Hypothalamus (tissue), 51 donors: ENCODE data around the gene THNSL1.

ENCODE experiments used
- DNase-seq, 51 donors: peaks; one replicate each; lab custom pipeline; 2025; lab: John Stamatoyannopoulos, UW

The THNSL1 gene

DNA sequence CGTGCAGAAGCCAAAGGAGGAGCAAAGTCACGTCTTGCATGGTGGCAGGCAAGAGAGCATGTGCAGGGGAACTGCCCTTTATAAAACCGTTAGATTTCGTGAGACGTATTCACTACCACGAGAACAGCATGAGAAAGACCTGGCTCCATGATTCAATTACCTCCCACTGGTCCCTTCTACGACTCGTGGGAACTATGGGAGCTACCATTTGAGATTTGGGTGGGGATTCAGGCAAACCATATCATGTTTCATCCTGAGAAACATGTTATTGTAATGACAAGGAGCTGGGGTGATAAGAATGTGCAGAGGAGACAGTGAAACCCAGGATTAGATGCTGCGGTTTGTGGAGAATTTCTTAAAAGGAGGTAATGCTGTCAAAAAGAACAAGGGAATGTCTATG is 34.0 kb downstream of the THNSL1 start:
- no peak for DNase-seq

DNA sequence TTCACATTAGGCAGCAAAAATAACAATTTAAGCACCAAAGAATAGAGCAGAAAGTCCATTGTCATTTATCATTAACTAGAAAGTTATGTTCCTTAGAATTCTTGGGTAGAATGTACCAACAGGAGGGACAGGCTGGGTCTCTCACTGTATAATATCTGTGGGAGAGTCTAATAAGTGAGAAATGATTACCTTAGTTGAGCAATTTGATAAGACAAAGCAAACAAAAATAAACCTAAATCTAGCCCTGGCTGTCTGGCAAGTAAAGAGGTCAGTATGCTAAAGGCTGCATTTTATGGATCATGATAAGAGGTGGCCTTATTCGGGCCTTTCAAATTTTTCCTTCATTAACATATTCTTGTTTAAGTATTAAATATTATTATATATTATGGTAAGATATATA is 35.6 kb downstream of the THNSL1 start:
- no peak for DNase-seq

DNA sequence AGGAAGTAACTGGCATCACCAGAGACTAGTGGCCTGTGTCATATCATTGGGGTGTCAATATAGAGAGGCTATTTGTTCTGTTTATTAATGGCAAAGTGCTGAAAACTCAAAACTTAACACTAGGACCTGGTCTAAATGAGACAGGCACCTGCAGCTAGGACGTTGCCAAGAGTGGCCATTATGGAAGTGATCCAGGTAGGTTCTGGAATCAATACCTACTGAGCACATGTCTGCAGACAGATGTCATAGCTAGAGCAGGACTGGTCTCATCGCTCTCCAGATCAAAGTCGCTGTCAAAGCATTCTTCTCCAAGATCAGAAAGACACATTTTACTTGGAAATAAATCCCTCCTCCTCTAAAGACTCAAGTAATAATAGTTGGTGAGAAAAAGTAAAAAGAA is 40.3 kb downstream of the THNSL1 start:
- no peak for DNase-seq

DNA sequence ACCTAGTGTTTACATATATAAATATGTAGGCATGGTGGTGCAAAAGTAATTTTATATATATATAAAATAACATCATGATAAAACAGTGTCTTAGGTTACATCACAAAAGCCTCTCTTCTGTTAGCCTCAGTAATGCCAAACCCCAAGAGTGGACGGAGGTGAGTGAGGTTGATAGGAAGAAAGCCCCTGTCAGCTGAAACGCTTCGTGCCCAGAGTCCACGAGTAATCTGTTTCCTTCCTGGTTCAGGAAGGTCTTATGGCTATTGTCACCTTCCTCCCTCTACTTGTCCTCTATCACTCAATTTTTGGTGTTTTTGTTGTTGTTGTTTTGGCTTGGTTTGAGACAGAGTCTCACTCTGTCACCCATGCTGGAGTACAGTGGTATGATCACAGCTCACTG is 41.5 kb downstream of the THNSL1 start:
- DNase-seq = no peak

DNA sequence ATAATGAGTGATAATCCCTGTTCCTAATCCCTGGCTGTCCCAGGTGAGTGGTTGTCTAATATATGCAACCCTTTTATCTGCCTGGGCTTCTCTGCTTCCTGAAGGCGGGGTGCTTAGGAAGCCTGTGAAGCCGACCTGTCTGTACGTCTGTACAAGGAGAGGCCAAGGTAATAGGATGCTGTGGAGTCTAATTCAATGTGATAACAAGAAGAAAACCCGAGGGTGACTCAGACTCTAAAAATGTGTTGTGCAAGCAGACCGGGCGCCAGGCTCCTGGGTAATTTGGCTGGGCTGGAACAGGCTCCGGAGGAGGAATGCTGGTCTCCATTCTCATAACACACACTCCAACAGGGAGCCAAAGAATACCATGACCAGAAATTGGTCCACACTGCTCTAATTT is 43.6 kb downstream of the THNSL1 start:
- DNase-seq = peak in 2 of 51 donors; percentile 3 to 35

DNA sequence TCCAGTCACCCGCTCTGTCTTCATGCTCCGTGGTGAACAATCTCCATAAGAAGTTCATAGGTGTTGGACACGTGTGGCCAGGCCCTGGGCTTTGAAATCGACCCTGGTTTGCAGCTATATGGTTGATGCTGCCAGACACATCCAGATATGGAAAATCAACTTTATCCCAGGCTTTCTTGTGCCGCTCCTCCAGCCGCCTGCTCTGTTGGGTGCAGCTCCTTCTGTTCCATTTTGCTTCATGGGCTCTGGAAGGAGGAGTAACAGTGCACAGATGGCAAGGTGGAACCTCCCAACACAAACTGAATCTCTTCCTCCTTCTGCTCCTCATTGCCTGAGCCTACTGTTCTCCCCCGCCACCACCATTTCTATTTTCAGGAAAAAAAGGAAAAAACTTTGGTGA is 44.7 kb downstream of the THNSL1 start:
- no peak for DNase-seq

DNA sequence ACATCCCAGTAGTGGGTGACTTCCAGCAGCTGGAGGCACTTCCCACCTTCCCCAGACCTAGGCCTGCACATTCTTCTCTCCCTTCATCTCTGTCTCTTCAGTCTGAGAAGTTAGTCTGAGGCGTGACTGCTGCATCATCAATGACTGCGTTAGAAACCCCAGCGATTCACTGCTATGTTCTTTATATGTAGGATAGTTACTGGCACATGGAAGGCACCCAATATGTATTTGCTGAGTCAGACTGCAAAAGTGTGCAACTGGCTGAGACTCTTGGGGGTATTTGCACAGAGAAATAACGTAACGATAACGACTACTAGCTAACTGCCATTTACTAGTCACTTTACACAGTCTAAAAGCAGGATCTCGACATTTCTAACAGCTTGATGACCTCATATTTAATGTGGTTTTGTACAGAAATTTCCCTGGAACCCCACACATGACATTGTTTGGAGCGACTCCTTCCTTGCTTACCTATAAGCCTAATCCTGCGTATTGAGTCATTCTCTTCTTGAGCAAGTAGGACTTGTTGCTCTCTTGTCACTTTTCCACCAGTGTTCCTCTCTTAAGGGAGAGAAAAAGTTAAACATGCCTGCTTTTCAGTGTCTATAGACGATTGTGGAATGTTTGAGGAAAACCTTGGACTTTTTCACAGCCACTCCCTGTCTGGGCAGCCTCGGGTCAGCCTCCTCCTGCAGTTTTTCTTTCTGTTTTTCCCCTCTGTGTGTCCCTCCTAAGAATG is 45.5 kb downstream of the THNSL1 start:
- no peak for DNase-seq

DNA sequence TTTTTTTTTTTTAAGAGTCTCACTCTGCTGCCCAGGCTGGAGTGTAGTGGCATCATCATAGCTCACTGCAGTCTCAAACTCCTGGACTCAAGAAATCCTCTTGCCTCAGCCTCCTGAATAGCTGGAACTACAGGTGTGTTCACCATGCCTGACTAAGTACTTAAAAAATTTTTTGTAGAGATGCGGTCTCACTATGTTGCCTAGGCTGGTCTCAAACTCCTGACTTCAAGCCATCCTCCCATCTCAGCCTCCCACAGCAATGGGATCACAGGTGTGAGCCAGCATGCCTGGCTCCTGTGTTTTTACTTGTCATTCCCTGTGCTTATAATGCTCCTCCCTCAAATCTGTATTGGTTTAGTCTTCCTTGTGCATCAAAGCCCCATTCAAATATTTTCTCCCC is 46.7 kb downstream of the THNSL1 start:
- DNase-seq = no peak

DNA sequence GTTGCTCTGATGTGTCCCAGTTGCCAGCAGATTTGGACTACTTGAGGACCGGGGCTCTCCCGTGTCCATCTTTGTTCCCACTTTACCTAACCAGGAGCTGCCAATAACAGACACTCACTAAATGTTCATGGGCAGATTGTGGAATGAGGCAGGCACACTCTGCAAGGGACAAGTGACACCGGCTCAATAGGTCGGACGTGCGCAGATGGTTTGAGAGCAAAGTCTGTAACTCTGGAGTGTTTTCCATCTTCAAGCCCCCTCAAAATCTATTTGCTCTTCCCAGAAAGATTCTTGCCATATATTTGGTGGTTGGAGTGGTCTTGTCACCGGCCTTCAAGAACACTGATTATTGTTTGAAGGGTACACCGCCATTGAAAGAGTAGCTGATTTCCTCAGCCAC is 47.2 kb downstream of the THNSL1 start:
- DNase-seq = no peak

DNA sequence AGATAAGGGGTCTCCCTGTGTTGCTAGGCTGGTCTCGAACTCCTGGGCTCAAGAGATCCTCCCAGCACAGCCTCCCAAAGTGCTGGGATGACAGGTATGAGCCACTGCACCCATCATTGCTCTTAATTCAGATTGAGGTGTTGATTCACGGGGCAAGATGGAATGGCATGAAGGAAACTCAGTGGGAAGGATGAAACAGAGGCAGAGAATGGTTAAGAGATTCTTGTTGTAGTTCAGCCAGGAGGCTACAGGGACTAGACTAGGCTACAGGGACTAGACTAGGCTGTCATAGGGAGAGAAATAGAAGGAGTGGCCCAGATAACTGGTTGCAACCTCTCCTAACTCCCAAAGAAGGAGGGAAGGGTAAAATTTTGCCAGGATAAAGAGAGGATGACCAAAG is 48.0 kb downstream of the THNSL1 start:
- DNase-seq = no peak

DNA sequence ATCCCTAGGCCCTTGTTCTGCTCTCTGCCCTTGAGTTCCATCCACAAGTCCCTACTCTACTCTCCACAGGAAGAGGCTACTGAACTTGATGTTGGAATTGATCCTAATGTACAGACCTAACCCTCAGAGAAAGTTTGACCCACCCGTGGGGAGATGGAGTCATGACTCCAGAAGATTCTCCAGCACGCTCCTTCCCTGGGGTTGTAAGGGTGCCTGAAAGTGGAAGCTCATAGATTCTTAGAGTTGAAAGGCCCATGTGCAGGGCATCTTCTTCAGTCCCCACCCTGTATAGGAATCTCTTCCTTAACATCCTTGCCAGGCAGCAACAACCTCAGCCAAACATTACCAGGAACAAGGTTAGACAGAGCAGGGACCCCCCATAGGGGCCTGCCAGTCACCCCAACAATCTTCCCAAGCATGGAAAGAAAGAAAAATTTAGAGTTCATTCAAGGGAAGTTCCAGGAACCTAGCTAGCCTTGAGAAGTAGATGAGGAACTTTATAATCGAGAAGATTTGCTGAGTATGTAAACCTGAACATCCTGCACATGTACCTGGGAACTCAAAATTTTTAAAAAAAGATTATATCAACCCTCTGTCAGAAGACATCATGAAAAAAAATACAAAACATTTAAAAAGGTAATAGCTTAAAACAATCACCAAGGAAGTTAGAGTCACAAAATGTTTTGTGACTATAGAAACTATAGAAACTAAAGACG is 49.5 kb downstream of the THNSL1 start:
- no peak for DNase-seq

DNA sequence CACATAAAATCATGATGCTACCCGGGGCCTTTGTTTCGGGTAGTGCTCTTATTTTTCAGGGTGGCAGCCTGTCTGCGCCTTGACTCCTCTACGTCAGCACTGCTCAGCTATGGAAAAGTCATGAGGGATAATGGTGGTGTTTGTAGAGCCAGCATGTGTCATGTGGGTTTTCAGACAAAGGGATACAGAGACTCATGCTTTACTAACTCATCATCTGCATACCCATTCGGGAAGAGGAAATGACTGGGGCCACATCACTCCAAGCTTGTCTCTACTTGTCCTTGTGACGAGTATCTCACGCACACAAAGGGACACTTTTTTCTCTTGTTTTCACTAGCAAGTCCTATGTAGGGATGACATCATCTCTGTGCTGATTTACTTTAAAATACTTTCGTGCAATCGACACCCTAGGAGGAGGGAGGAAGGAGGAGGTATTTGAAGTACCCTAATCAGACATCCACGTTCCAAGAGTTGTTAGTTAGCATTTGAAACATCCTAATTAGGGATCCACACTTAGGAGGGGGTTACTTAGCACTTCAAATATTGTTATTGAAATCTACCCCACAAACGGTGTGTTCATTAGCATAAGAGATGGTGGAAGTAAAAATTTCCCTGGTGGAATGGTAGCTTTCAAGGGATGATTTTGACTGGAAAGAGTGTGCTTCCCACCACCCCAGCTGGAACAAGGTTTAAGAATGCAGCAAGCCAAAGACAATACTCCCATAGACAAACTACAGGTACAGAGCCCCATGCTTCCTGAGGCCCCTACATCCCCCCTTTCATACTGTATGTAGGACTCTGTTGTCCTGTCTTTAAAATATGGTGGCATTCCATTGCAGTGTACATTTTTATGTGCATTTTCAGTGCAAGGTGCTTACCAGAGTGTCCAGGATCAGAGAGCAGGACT is 52.0 kb downstream of the THNSL1 start:
- peak in 12 of 51 donors; percentile 3 to 54 (median 26) for DNase-seq

DNA sequence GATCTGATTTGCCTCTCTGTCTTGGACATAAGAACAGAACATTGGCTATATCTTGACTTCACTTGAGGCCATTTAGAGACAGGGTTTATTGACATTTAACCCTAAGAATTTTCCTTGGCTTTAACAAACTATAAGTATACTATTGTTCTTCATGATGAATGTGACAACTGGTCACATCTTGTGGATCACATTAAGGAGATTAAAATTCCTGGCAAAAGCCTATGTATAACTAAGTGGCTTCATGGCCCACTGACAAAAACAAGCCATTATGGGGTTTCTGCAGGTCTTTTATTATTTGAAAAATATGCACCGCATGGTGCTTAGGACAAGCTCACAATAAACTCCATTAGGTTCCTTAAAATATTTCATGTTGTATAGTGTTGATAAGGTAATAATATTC is 54.8 kb downstream of the THNSL1 start:
- no peak for DNase-seq

DNA sequence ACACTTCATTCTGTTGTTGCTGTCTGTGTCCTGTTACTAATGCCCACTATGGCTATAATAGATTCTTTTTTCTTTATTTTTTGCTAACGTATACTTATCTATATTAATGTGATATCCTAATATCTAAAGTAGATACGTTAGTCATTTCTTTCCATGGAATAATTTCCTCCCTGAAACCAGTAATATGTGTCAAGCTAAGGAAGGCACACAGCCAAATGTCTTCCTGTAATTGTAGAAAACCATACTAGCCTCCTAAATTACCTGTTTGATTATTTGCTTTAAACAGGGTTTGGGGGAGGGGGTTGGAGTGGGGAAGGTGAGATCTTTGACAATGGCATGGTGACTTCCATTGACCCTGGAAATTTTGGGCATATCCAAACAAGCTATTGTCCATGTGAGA is 56.4 kb downstream of the THNSL1 start:
- DNase-seq = no peak

DNA sequence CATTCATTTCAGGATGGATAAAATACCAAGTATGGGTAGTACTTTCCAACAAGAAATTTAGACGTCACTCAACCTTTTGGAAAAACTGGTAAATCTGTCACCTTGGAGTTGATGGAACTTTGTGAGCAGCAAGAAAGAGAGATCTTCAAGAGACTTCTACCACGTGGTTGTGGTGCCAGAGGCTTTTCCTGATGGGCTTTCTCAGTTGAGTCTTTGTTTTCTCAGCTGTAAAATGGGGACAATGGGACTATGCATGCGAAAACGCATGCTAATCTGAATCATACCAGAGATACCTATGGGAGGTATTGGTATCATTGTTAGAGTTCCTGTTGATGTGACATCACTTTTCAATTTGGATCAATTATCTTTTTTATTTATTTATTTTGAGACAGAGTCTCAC is 59.4 kb downstream of the THNSL1 start:
- no peak for DNase-seq
